ENCODE data around the gene SRGAP1.

GRCh38 chr12:63853978-63854377 lies 9.5 kb downstream of the SRGAP1 start:
- TF ChIP-seq CTCF (IDR thresholded peaks at IDR 0.05) = no peak
- TF ChIP-seq EP300 (IDR thresholded peaks at IDR 0.05) = no peak
